ENCODE results near the gene USHBP1. TPM values are rescaled to one million over a fixed set of nuclear protein-coding genes. Genes with fewer than 3 reads are reported as not detected.

Gene USHBP1
- total RNA-seq, 4 donors from 2014 or later, result 0.79 to 1.2 (median 0.96) TPM; not detected in 1

DNA sequence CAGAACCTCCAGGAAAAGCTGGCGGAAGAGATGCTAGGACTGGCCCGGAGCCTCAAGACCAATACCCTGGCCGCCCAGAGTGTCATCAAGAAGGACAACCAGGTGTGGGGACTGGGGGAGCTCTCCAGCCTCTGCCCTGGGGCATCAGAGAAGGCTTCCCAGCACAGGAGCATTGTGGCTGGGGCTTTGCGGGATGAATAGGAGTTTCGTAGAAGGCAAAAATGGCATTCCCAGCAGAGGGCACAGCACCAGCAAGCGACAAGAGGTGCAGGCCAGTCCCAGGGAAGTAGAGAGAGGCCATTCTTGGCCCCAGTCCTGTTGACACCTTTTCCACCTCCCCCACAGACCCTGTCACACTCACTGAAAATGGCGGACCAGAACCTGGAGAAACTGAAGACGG, 45.3 kb downstream of the USHBP1 start:
- Histone ChIP-seq H3K27ac (no peak overlapping the region), H3K36me3 (peaks cover 0 to 12% (median 5%) of the 10 kb centered on the region in 4 donors), H3K9me3 (no peaks in the 10 kb centered on the region), H3K4me1 (peaks cover 4 to 23% (median 21%) of the 10 kb centered on the region in 4 donors), H3K4me3 (no peak overlapping the region), H3K27me3 (no peaks in the 10 kb centered on the region)
- intact Hi-C loops (cut with DNase I; ENCODE audit: low total_unique reads), result no loop called here
- in situ Hi-C loops (cut with MboI; ENCODE audit: low pct_ligation_motif_present in 1 of 4, low pct_unique_long_range_greater_than_20kb in 1 of 4, low sequenced_read_pairs in 3 of 4), result loop anchor here in 1 of 4 donors (10.0 kb wide), 1 partner anchor 66 kb away; the partner anchor contains the start of gene ANKLE1
- WGBS, 2 donors (ENCODE audit: low coverage in 1 of 2), result 98 to 100% methylated on average over 2 to 8 of the region's 8 CpGs
- DNase-seq, result no peak
- no peak for TF ChIP-seq EP300 (IDR thresholded peaks at IDR 0.05; ENCODE audit: low read depth)
- no peak for TF ChIP-seq POLR2AphosphoS5 (IDR thresholded peaks at IDR 0.05)
- TF ChIP-seq POLR2A (IDR thresholded peaks at IDR 0.05), result no peak
- no peak for TF ChIP-seq CTCF (IDR thresholded peaks at IDR 0.05)

DNA sequence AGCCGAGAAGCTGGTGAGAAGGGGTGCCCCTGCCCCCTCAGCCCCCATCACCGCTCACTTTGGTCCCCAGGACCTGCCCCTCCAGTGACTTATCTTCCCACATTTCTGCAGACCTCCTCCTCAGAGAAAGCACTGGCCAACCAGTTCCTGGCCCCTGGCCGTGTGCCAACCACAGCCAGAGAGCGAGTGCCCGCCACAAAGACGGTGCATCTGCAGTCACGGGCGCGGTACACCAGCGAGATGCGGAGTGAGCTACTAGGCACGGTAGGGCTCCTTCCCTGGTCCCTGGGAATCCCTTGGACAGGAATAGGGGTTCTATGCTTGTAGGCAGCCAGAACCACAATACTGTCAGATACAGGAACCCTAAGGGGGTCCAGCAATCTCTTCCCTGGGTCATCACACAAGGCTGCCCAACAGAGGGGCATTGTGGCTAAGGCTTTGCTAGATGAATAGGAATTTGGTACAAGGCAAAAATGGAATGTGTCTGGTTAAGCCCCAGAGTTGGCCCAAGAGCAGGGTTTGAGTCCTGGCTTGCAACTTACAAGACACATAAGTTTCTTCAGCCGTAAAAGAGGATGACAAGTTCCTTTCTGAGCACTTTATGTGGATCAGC, 48.4 kb downstream of the USHBP1 start:
- peak overlapping the region in 2 of 4 donors; percentile 66 to 69 for H3K4me3 ChIP-seq
- H3K9me3 ChIP-seq, result no peaks in the 10 kb centered on the region
- intact Hi-C loops (cut with DNase I; ENCODE audit: low total_unique reads) (no loop called here), in situ Hi-C loops (cut with MboI; ENCODE audit: low pct_ligation_motif_present in 1 of 4, low pct_unique_long_range_greater_than_20kb in 1 of 4, low sequenced_read_pairs in 3 of 4) (loop anchor here in 1 of 4 donors (10.0 kb wide), 1 partner anchor 69 kb away; the partner anchor contains the start of gene ANKLE1)
- DNase-seq, result no peak
- H3K27ac ChIP-seq, result peak overlapping the region; percentile 85 to 94 (median 91)
- H3K36me3 ChIP-seq, result peaks cover 0 to 22% (median 8%) of the 10 kb centered on the region in 4 donors
- H3K27me3 ChIP-seq, result no peaks in the 10 kb centered on the region
- WGBS, 2 donors (ENCODE audit: low coverage in 1 of 2), result 88% methylated on average over 13 of the region's 13 CpGs; no CpG with 5 or more reads in 1 of the 2 donors
- TF ChIP-seq POLR2A (IDR thresholded peaks at IDR 0.05), result no peak
- TF ChIP-seq CTCF (IDR thresholded peaks at IDR 0.05), result no peak
- peaks cover 4 to 23% (median 21%) of the 10 kb centered on the region in 4 donors for H3K4me1 ChIP-seq

DNA sequence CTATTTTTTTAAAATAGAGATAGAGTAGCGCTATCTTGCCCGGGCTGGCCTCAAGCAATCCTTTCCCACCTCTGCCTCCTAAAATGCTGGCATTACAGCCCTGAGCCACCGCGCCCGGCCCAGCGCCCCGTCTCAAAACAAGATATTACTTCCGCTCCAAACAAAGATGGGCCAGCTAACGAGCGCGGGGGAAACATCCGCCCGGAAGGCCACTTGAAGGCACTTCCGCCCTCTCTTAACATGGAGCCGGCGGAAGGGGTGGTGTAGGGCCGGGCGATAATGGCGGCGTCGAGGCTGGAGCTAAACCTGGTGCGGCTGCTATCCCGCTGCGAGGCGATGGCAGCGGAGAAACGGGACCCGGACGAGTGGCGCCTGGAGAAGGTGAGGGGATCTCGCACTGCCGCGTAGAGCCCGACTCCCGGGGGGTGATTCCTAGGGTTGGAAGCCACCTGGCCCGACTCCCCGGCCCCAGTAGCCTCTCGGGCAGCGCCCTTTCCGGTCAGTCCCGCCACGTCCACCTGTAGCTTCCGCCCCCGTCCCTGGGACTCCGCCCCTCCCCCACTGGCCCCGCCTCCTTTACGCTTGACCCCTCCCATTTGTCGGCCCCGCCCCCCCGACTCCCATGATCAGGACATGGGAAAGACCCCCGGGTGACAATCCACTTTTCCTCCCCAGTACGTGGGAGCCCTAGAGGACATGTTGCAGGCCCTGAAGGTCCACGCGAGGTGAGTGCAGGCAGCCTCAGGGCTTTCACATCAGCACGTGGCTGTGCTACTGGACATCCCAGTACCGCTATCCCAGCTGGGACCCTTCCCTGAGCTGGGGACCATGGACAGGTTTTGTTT, 49.2 kb downstream of the USHBP1 start, which contains the start of gene USE1:
Gene USE1, plus strand, starts transcription at position 231 of the 845 bp plus-strand sequence. Its CDS starts 49 bp downstream, at position 280.
- intact Hi-C loops (cut with DNase I; ENCODE audit: low total_unique reads), result no loop called here
- peaks cover 0 to 22% (median 9%) of the 10 kb centered on the region in 4 donors for H3K36me3 ChIP-seq
- H3K9me3 ChIP-seq, result no peaks in the 10 kb centered on the region
- WGBS, 2 donors (ENCODE audit: low coverage in 1 of 2), result 4% methylated on average over 50 of the region's 56 CpGs; no CpG with 5 or more reads in 1 of the 2 donors
- in situ Hi-C loops (cut with MboI; ENCODE audit: low pct_ligation_motif_present in 1 of 4, low pct_unique_long_range_greater_than_20kb in 1 of 4, low sequenced_read_pairs in 3 of 4), result loop anchor here in 1 of 4 donors (10.0 kb wide), 1 partner anchor 69 kb away; the partner anchor contains the start of gene ANKLE1
- H3K4me3 ChIP-seq, result peak within 1 kb of the TSS; percentile 44 to 80 (median 68)
- peak within 1 kb of the TSS; percentile 85 to 94 (median 91) for H3K27ac ChIP-seq
- peaks cover 4 to 21% (median 20%) of the 10 kb centered on the region in 4 donors for H3K4me1 ChIP-seq
- TF ChIP-seq POLR2AphosphoS5 (IDR thresholded peaks at IDR 0.05) (peak; percentile 72 to 85 (median 83)), CTCF (IDR thresholded peaks at IDR 0.05) (no peak), EP300 (IDR thresholded peaks at IDR 0.05; ENCODE audit: low read depth) (no peak), POLR2A (IDR thresholded peaks at IDR 0.05) (peak; percentile 80)
- H3K27me3 ChIP-seq, result no peaks in the 10 kb centered on the region
- DNase-seq, result peak; percentile 93

Measured in transverse colon (tissue), 4 donors.